ENCODE data around the gene HELQ. TPM values are rescaled to one million over a fixed set of nuclear protein-coding genes. Genes with fewer than 3 reads are reported as not detected.
A peak's percentile ranks its signal among the peaks of the same experiment; 100 is the strongest.

HELQ gene
- total RNA-seq, 1 experiment from 2014 or later: 14.6 TPM

GRCh38 chr4:83369831-83370639, 85.6 kb downstream of the HELQ start:
- TF ChIP-seq FOSL1 (IDR thresholded peaks at IDR 0.05; ENCODE audit: low read depth): no peak
- no peak for TF ChIP-seq ATF3 (IDR thresholded peaks at IDR 0.05)
- peak; percentile 43 for TF ChIP-seq RAD21 (IDR thresholded peaks at IDR 0.05; ENCODE audit: low read depth)
- no peak for TF ChIP-seq POLR2A (IDR thresholded peaks at IDR 0.05; ENCODE audit: borderline replicate concordance, extremely low read depth, insufficient read depth, insufficient read length)
- no peak for TF ChIP-seq EGR1 (IDR thresholded peaks at IDR 0.05; ENCODE audit: low read depth)
- TF ChIP-seq ZFX (IDR thresholded peaks at IDR 0.05): no peak
- TF ChIP-seq MAX (IDR thresholded peaks at IDR 0.05): no peak
- TF ChIP-seq CTCF (IDR thresholded peaks at IDR 0.05 in 2 of 3, conservative IDR thresholded peaks at IDR 0.05 in 1 of 3; ENCODE audit: borderline replicate concordance in 1 of 3, insufficient read depth in 1 of 3, low read depth in 2 of 3, low read length in 2 of 3): 0 out of 6 replicates have a peak, but pooled peaks of 1 of the 3 experiments have one; percentile 6
- no peak for TF ChIP-seq EZH2 (IDR thresholded peaks at IDR 0.05)
- no peak for TF ChIP-seq EZH2phosphoT487 (IDR thresholded peaks at IDR 0.05; ENCODE audit: borderline replicate concordance)
- TF ChIP-seq ELF1 (IDR thresholded peaks at IDR 0.05; ENCODE audit: borderline replicate concordance, low read depth): no peak
- TF ChIP-seq TCF7L2 (IDR thresholded peaks at IDR 0.05; ENCODE audit: borderline replicate concordance, extremely low read depth, insufficient read depth, insufficient read length): no peak
- TF ChIP-seq CBX3 (IDR thresholded peaks at IDR 0.05; ENCODE audit: low read depth): no peak
- H3K79me2 ChIP-seq (ENCODE audit: insufficient read depth, low read length): no peaks in the 10 kb centered on the region
- DNase-seq (ENCODE audit: low read depth, low spot score) (no peak), ATAC-seq (no peak)
- H3K9me3 ChIP-seq (ENCODE audit: control insufficient read depth in 1 of 2, insufficient read depth in 1 of 2, low read depth in 1 of 2, low read length in 2 of 2): no peaks in the 10 kb centered on the region
- CTCF ChIA-PET: no interaction called here
- H3K4me1 ChIP-seq (ENCODE audit: control insufficient read depth in 1 of 2, insufficient read depth in 2 of 2, low read length in 2 of 2): no peaks in the 10 kb centered on the region
- H2AFZ ChIP-seq (ENCODE audit: low read depth, low read length, poor library complexity, severe bottlenecking): no peak overlapping the region
- H3K27me3 ChIP-seq (ENCODE audit: insufficient read depth, low read length): no peaks in the 10 kb centered on the region
- no peaks in the 10 kb centered on the region for H3K36me3 ChIP-seq (ENCODE audit: control insufficient read depth in 1 of 2, insufficient read depth in 2 of 2, low read length in 2 of 2)
- no peak overlapping the region for H3K27ac ChIP-seq (ENCODE audit: low read depth, low read length)
- POLR2A ChIA-PET: no interaction called here
- RAD21 ChIA-PET (ENCODE audit: low non-redundant PET in 1 of 2, low total read pairs in 2 of 2, uncharacterized antibody in 2 of 2, unreplicated experiment in 2 of 2): no interaction called here
- no peaks in the 10 kb centered on the region for H4K20me1 ChIP-seq (ENCODE audit: insufficient read depth)
- no peak overlapping the region for H3K4me2 ChIP-seq (ENCODE audit: low read length)
- H3K9me2 ChIP-seq (ENCODE audit: insufficient read depth): no peaks in the 10 kb centered on the region
- BruUV-seq (replicated peaks): no TSS peak
- intact Hi-C loops (cut with micrococcal nuclease): no loop called here
- no peak overlapping the region for H3K9ac ChIP-seq (ENCODE audit: low read length)
- no peak overlapping the region for H3K4me3 ChIP-seq (replicated peaks in 1 of 2; ENCODE audit: low read depth in 1 of 2, low read length in 2 of 2)

All from HCT116 (cell line).